Transverse colon (tissue), 4 donors: Measurements from ENCODE around the gene FKBP10.

Source experiments
- CTCF ChIP-seq, 5 experiments: fragments of 200-600 bp in 3 of 5; fragments of 450-650 bp in 2 of 5; sonication (generic) in 3 of 5; IDR thresholded peaks; 1 replicate in 2 of 5; 2 replicates in 3 of 5; pipeline ENCODE4 v1.5.1; 2016 to 2017; ENCODE audit warnings: antibody characterized with exemption in 5 of 5, inconsistent platforms in 3 of 5, mild to moderate bottlenecking in 2 of 5, moderate library complexity in 1 of 5
- POLR2A ChIP-seq: fragments of 450-650 bp; IDR thresholded peaks from one replicate; pipeline ENCODE4 v1.6.1; 2016; ENCODE audit warnings: antibody characterized with exemption, mild to moderate bottlenecking, moderate library complexity
- POLR2AphosphoS5 ChIP-seq, 3 donors: sonication (generic); formaldehyde crosslinking; IDR thresholded peaks; one replicate each; pipeline ENCODE4 v1.6.1; 2016; ENCODE audit warnings: antibody characterized with exemption in 3 of 3

DNA sequence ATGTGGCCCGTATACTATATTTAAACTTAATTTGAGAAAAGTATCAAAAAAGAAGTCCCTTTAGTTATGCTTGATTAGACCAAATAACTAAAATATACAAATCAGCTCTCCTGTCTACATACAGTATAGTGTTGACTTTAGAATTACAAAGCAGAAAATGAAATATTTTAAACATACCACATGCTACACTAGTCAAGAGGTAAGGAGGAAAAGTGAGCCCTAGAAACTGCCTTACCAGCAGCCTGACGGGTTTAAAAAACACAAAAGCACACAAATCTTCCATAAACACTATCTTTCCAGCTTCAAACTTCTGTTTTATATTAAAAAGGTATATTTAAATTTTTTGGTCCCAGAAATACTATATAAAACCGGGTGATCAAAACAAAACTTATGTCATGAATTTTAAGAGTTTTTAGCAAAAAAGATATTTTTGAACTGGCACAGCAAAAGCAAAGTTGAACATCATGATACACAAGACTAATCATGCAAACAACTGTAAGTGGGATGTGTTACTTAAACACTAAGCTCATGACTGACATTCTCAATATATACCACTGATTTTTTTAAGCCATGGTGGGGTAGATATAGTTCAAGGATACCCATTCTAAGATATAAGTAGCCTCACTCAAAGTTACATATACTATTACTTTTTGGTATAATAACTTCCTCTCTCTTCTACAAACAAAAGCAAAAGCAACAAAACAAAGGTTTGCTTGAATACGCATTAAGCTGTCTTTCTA is 36.6 kb downstream of the FKBP10 start:
- TF ChIP-seq POLR2A (no peak), CTCF (IDR thresholded peaks at IDR 0.05) (no peak), POLR2AphosphoS5 (IDR thresholded peaks at IDR 0.05) (no peak)
